Body of pancreas (tissue), 4 donors: ENCODE results near the gene ZFHX3.

Source experiments
- CTCF ChIP-seq, 7 experiments: fragments of 450-650 bp in 4 of 7; fragments of 200-600 bp in 3 of 7; sonication (generic) in 3 of 7; IDR thresholded peaks; one replicate each; pipeline ENCODE4 v1.5.1; 2016 to 2019; ENCODE audit warnings: antibody characterized with exemption in 7 of 7
- POLR2A ChIP-seq, 3 donors: fragments of 450-650 bp; IDR thresholded peaks; one replicate each; pipeline ENCODE4 v1.6.1; 2016; ENCODE audit warnings: antibody characterized with exemption in 3 of 3, mild to moderate bottlenecking in 2 of 3

- TF ChIP-seq CTCF (IDR thresholded peaks at IDR 0.05), result peak in 1 of 7 experiments; percentile 4
- no peak for TF ChIP-seq POLR2A (IDR thresholded peaks at IDR 0.05)
Observed at GRCh38 chr16:72836985-72837384, 210.9 kb downstream of the ZFHX3 start.
